Measurements from ENCODE around the gene PTGDS. TPM values are rescaled to one million over a fixed set of nuclear protein-coding genes. Genes with fewer than 3 reads are reported as not detected.

Gene PTGDS
- total RNA-seq, 1 donor from 2014 or later = 477 TPM

DNA sequence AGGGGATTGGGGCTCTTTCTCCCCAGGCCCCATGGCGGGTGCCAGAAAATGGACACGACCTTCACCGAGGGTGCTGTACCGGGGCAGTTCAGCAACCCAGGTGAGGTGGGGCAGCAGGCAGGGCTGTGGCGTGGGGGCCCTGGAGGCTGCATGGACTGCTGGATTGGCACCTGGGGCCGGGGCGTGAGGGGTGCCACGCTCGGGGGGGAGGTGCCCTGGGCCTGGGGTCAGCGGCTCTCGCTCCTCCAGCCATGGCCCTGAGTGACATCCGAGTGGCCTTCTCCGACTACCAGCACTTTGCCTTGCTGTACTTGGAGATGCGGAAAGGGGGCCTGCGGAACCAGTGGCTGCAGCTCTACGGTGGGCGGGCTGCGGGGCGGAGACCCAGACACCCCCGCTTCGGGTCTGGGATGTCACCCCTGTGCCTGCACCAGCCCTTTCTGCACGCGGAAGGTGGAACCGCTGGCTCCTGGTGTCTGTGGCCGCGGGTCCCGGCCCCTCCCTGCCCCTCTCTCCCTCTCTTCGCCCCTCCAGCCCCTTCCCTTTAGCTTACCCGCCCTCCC, 7.2 kb downstream of the PTGDS start:
- H3K9me3 ChIP-seq = no peaks in the 10 kb centered on the region
- no peak for ATAC-seq
- TF ChIP-seq, protein P1, sequence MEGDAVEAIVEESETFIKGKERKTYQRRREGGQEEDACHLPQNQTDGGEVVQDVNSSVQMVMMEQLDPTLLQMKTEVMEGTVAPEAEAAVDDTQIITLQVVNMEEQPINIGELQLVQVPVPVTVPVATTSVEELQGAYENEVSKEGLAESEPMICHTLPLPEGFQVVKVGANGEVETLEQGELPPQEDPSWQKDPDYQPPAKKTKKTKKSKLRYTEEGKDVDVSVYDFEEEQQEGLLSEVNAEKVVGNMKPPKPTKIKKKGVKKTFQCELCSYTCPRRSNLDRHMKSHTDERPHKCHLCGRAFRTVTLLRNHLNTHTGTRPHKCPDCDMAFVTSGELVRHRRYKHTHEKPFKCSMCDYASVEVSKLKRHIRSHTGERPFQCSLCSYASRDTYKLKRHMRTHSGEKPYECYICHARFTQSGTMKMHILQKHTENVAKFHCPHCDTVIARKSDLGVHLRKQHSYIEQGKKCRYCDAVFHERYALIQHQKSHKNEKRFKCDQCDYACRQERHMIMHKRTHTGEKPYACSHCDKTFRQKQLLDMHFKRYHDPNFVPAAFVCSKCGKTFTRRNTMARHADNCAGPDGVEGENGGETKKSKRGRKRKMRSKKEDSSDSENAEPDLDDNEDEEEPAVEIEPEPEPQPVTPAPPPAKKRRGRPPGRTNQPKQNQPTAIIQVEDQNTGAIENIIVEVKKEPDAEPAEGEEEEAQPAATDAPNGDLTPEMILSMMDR (IDR thresholded peaks at IDR 0.05) = no peak
- no peak overlapping the region for H3K4me3 ChIP-seq
- peaks cover 5% of the 10 kb centered on the region for H3K4me1 ChIP-seq
- DNase-seq = no peak
- no peaks in the 10 kb centered on the region for H3K36me3 ChIP-seq
- no peak overlapping the region for H3K27ac ChIP-seq
- intact Hi-C loops (cut with DNase I) = no loop called here
- H3K27me3 ChIP-seq = peaks cover 23% of the 10 kb centered on the region

DNA sequence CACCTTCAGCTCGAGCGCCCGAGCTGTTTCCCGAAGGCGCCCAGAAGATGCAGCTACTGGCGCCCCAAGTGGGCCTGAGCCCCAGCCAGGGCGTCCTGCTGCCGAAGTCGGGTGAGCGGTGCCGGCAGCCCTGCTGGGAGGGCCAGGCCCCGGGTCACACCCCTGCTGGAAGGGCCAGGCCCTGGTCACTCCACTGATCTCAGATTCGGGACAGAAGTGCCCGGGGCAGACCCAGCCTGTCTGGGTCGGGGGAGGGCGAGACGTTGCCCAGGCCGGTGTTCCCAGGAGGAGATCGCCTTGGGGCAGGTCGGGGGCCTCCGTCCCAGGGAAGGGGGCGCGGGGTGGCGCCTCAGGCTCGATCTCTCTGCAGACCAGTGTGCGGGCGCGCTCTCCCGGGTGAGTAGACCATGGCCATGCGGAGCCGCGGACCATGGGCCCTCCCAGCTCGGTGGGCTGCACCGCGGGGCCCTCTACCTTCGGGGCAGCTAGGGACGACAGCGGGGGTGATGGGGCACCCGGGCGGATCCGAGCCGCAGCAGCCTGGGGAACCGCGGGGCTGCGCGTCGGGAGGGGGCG, 7.8 kb downstream of the PTGDS start:
- H3K27me3 ChIP-seq = peaks cover 23% of the 10 kb centered on the region
- no peak overlapping the region for H3K4me3 ChIP-seq
- intact Hi-C loops (cut with DNase I) = no loop called here
- TF ChIP-seq, protein P1 (IDR thresholded peaks at IDR 0.05) = no peak
- peaks cover 5% of the 10 kb centered on the region for H3K4me1 ChIP-seq
- H3K9me3 ChIP-seq = no peaks in the 10 kb centered on the region
- H3K27ac ChIP-seq = no peak overlapping the region
- ATAC-seq (no peak), DNase-seq (no peak)
- no peaks in the 10 kb centered on the region for H3K36me3 ChIP-seq

GRCh38 chr9:136985853-136986252, 8.5 kb downstream of the PTGDS start:
- Histone ChIP-seq H3K4me1 (peaks cover 5% of the 10 kb centered on the region), H3K9me3 (no peaks in the 10 kb centered on the region), H3K27ac (no peak overlapping the region), H3K27me3 (peaks cover 23% of the 10 kb centered on the region), H3K4me3 (no peak overlapping the region), H3K36me3 (no peaks in the 10 kb centered on the region)
- TF ChIP-seq, protein P1 (IDR thresholded peaks at IDR 0.05) = no peak
- ATAC-seq (no peak), DNase-seq (no peak)
- intact Hi-C loops (cut with DNase I) = no loop called here

GRCh38 chr9:136988872-136989271, 11.6 kb downstream of the PTGDS start:
- peaks cover 12% of the 10 kb centered on the region for H3K4me1 ChIP-seq
- TF ChIP-seq, protein P1 (IDR thresholded peaks at IDR 0.05) = no peak
- intact Hi-C loops (cut with DNase I) = no loop called here
- DNase-seq (no peak), ATAC-seq (no peak)
- H3K27me3 ChIP-seq = peaks cover 23% of the 10 kb centered on the region
- H3K9me3 ChIP-seq = no peaks in the 10 kb centered on the region
- peaks cover 2% of the 10 kb centered on the region for H3K36me3 ChIP-seq
- H3K27ac ChIP-seq = no peak overlapping the region
- H3K4me3 ChIP-seq = no peak overlapping the region

DNA sequence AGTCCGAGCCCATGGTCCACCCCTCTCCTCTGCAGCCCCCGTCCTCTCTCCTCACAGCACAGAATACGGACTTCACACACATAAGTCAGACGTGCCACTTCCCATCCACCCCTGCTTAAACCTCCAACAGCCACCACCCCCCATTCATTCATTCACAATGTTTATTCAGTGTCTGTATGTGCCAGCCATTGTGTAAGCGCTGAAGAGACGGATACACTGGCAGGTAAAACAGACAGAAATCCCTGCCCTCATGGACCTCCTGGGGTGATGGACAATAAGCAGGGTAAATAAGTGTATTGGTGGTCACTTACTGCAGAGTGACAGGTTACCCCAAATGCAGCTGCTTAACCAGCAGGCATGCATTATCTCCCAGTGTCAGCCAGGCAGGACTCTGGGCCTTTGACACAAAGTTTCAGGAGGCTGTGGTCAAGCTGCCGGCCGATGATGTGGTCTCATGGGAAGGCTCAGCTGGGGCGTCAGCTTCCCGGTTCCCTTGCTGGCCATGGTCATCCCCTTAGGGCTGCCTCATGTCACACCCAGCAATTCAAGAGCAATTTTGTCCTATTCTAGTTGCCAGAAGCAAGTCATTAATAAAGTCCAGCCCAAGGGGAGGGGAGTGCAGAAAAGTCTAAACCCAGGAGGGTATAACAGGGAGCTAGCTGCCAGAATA, 13.1 kb downstream of the PTGDS start:
- no peak for ATAC-seq
- TF ChIP-seq, protein P1 (IDR thresholded peaks at IDR 0.05) = no peak
- intact Hi-C loops (cut with DNase I) = no loop called here

More for the DNA sequence above, 13.1 kb downstream of the PTGDS start:
- peaks cover 24% of the 10 kb centered on the region for H3K4me1 ChIP-seq
- H3K9me3 ChIP-seq = no peaks in the 10 kb centered on the region
- H3K27me3 ChIP-seq = peaks cover 11% of the 10 kb centered on the region
- peaks cover 13% of the 10 kb centered on the region for H3K36me3 ChIP-seq
- no peak overlapping the region for H3K4me3 ChIP-seq
- no peak for DNase-seq
- H3K27ac ChIP-seq = no peak overlapping the region

Data from upper lobe of right lung (tissue), 1 donor.